NT2/D1 (cell line): ENCODE data around the gene INTS1.

Source experiments
- SUZ12 ChIP-seq: IDR thresholded peaks from 2 replicates; pipeline ENCODE4 v1.6.1; 2011; ENCODE audit not compliant: insufficient read length, insufficient read depth; ENCODE audit errors: extremely low read depth
- YY1 ChIP-seq: IDR thresholded peaks from 2 replicates; pipeline ENCODE4 v1.6.1; 2011; ENCODE audit not compliant: insufficient read length, insufficient read depth
- ZNF274 ChIP-seq: IDR thresholded peaks from 2 replicates; pipeline ENCODE4 v1.6.1; 2011; ENCODE audit warnings: mild to moderate bottlenecking, low read depth, low read length

DNA sequence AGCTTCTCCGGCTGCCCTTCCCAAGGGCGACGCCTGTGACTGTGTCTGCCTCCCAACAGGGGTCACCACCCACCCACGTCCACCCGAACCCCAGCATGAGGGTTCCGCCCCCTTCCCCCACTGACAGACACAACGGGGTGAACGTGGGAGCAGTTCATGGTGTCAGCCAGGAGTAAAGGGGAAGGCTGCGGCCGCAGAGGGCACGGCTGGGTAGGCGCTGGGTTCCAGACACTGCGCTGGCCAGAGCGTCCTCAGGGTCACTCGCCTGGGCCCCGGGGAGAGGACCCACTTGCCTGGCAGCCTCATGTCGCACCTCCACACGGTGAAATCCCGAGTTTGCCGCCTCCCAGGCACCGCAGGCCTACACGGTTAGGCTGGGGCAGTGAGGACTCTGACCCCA is 21.1 kb downstream of the INTS1 start:
- TF ChIP-seq ZNF274 (no peak), YY1 (no peak), SUZ12 (no peak)
